Tibial artery (tissue), 4 donors: Measurements from ENCODE around the gene FOXJ2.
"Not testable (repeated sequence)": the region's sequence is repeated elsewhere in the genome, so short reads cannot be mapped to it uniquely, and the experiment has no call there.

Source experiments
- DNase-seq, 2 donors: peaks; one replicate each; pipeline ENCODE4 v3.0.0-alpha.2; 2019
- H3K27ac ChIP-seq, 2 donors: fragments of 200-600 bp; sonication (generic) in 1 of 2; 1 replicate in 1 of 2; 2 replicates in 1 of 2; pipeline ENCODE4 v1.5.1; 2018 to 2019; ENCODE audit warnings: mild to moderate bottlenecking in 1 of 2
- H3K27me3 ChIP-seq, 2 donors: fragments of 200-600 bp; sonication (generic) in 1 of 2; one replicate each; pipeline versions ENCODE4 v1.5.1 to v1.6.0; 2016 to 2019
- H3K36me3 ChIP-seq, 3 donors: fragments of 200-600 bp; sonication (generic) in 2 of 3; one replicate each; pipeline ENCODE4 v1.5.1; 2016 to 2019; ENCODE audit warnings: mild to moderate bottlenecking in 2 of 3
- H3K4me1 ChIP-seq, 4 donors: fragments of 200-600 bp; sonication (generic) in 2 of 4; 1 replicate in 3 of 4; 2 replicates in 1 of 4; pipeline ENCODE4 v1.5.1; 2016 to 2019
- H3K4me3 ChIP-seq, 2 donors: fragments of 200-600 bp; sonication (generic) in 1 of 2; 1 replicate in 1 of 2; 2 replicates in 1 of 2; pipeline ENCODE4 v1.5.1; 2018 to 2019; ENCODE audit warnings: mild to moderate bottlenecking in 2 of 2
- H3K9me3 ChIP-seq, 3 donors: fragments of 200-600 bp; sonication (generic) in 1 of 3; one replicate each; pipeline ENCODE4 v1.5.1; 2016 to 2019
- intact Hi-C: fragments of 100-400 bp; cut with DNase I; formaldehyde crosslinking; loops from one replicate; pipeline ENCODE4 v1.15.0; 2023; ENCODE audit warnings: low total_unique reads
- TF ChIP-seq, protein P1 (sequence below), 2 experiments: fragments of 200-600 bp in 1 of 2; fragments of 450-650 bp in 1 of 2; IDR thresholded peaks; one replicate each; pipeline ENCODE4 v1.5.1; 2017 to 2019; ENCODE audit warnings: antibody characterized with exemption in 2 of 2, mild to moderate bottlenecking in 1 of 2, moderate library complexity in 1 of 2

FOXJ2 gene

GRCh38 chr12:8027856-8028255 is 4.7 kb upstream of the FOXJ2 start:
- H3K27me3 ChIP-seq, result no peaks in the 10 kb centered on the region
- H3K36me3 ChIP-seq, result no peaks in the 10 kb centered on the region
- no peak overlapping the region for H3K4me3 ChIP-seq
- intact Hi-C loops, result no loop called here
- no peaks in the 10 kb centered on the region for H3K9me3 ChIP-seq
- TF ChIP-seq, protein P1, sequence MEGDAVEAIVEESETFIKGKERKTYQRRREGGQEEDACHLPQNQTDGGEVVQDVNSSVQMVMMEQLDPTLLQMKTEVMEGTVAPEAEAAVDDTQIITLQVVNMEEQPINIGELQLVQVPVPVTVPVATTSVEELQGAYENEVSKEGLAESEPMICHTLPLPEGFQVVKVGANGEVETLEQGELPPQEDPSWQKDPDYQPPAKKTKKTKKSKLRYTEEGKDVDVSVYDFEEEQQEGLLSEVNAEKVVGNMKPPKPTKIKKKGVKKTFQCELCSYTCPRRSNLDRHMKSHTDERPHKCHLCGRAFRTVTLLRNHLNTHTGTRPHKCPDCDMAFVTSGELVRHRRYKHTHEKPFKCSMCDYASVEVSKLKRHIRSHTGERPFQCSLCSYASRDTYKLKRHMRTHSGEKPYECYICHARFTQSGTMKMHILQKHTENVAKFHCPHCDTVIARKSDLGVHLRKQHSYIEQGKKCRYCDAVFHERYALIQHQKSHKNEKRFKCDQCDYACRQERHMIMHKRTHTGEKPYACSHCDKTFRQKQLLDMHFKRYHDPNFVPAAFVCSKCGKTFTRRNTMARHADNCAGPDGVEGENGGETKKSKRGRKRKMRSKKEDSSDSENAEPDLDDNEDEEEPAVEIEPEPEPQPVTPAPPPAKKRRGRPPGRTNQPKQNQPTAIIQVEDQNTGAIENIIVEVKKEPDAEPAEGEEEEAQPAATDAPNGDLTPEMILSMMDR (IDR thresholded peaks at IDR 0.05), result no peak
- peaks cover 0 to 14% (median 6%) of the 10 kb centered on the region in 4 donors for H3K4me1 ChIP-seq
- no peak for DNase-seq
- H3K27ac ChIP-seq, result no peak overlapping the region

- TF ChIP-seq, protein P1 (IDR thresholded peaks at IDR 0.05), result no peak
- intact Hi-C loops, result no loop called here
- Histone ChIP-seq H3K4me1 (peaks cover 0 to 15% (median 6%) of the 10 kb centered on the region in 4 donors), H3K27me3 (no peaks in the 10 kb centered on the region), H3K27ac (no peak overlapping the region), H3K36me3 (no peaks in the 10 kb centered on the region), H3K9me3 (no peaks in the 10 kb centered on the region), H3K4me3 (no peak overlapping the region)
- no peak for DNase-seq
Measured at GRCh38 chr12:8028267-8028666, 4.2 kb upstream of the FOXJ2 start.

DNA sequence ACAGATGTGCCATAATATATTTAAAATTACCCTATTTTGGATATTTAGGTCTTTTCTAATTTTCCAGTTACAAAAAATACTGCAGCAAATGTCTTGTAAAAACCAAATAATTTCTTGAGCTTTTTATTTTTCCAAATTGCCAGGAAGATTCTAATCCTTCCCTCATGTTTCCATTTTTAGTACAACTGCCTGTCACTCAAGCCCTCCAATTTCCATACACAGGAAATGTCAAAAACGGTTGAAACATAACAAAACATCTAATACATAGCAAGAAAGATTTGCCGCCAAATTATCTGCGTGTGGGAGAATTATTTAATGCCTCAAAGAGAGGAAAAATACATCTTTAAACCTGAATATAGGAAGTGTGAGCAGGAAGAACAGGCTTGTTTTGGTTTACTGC is 2.3 kb upstream of the FOXJ2 start:
- intact Hi-C loops, result no loop called here

DNA sequence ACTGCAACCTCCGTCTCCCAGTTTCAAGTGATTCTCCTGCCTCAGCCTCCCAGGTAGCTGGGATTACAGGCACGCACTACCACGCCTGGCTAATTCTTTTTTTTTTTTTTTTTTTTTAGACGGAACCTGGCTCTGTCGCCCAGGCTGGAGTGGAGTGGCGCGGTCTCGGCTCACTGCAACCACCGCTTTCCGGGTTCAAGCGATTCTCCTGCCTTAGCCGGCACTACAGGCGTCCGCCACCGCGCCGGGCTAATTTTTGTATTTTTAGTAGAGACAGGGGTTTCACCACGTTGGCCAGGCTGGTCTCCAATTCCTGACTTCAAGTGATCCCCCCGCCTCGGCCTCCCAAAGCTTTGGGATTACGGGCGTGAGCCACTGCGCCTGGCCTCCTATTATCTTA is 1.5 kb upstream of the FOXJ2 start:
- peaks cover 0 to 38% (median 30%) of the 10 kb centered on the region in 4 donors for H3K4me1 ChIP-seq
- H3K27ac ChIP-seq, H3K27me3 ChIP-seq, H3K4me3 ChIP-seq, intact Hi-C loops, DNase-seq, H3K36me3 ChIP-seq, H3K9me3 ChIP-seq: not testable (repeated sequence)

More for the DNA sequence above, 2.3 kb upstream of the FOXJ2 start:
- Histone ChIP-seq H3K4me1 (peaks cover 0 to 34% (median 21%) of the 10 kb centered on the region in 4 donors), H3K36me3 (no peaks in the 10 kb centered on the region), H3K4me3 (no peak overlapping the region), H3K9me3 (no peaks in the 10 kb centered on the region), H3K27me3 (no peaks in the 10 kb centered on the region), H3K27ac (no peak overlapping the region)
- TF ChIP-seq, protein P1 (IDR thresholded peaks at IDR 0.05), result no peak
- DNase-seq, result no peak

DNA sequence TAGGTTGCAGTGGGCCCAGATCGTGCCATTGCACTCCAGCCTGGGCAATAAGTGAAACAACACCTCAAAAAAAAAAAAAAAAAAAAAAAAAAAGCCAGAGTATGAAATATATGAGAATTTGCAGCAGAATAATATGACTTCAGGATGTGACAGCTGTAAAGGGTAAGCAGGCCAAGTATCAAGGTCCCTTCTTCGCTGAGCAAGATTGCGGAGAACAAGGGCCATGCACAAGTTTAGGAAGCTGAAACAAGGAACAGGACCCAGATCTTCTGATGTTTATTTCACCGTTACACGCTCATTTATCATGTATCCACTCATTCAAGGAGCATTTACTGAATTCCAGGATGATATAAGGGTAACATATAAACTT is 659 bp upstream of the FOXJ2 start:
- TF ChIP-seq, protein P1 (IDR thresholded peaks at IDR 0.05), result no peak
- Histone ChIP-seq H3K9me3 (no peaks in the 10 kb centered on the region), H3K27me3 (no peaks in the 10 kb centered on the region), H3K27ac (peak overlapping the region; percentile 92 to 97), H3K4me1 (peaks cover 0 to 46% (median 38%) of the 10 kb centered on the region in 4 donors), H3K4me3 (peak overlapping the region; percentile 80 to 85), H3K36me3 (no peaks in the 10 kb centered on the region)
- intact Hi-C loops, result no loop called here
- no peak for DNase-seq

GRCh38 chr12:8033153-8034044 is 883 bp downstream of the FOXJ2 start:
- H3K27me3 ChIP-seq, result no peaks in the 10 kb centered on the region
- H3K27ac ChIP-seq, result peak overlapping the region; percentile 92 to 97
- no peaks in the 10 kb centered on the region for H3K9me3 ChIP-seq
- intact Hi-C loops, result no loop called here
- H3K36me3 ChIP-seq, result no peaks in the 10 kb centered on the region
- H3K4me1 ChIP-seq, result peaks cover 0 to 62% (median 52%) of the 10 kb centered on the region in 4 donors
- TF ChIP-seq, protein P1 (IDR thresholded peaks at IDR 0.05), result no peak
- DNase-seq, result peak; percentile 78 to 88
- peak overlapping the region; percentile 80 to 85 for H3K4me3 ChIP-seq
